Subcutaneous abdominal adipose tissue (tissue), 5 donors: ENCODE data around the gene MYOCD.

Experiments used
- H3K27ac ChIP-seq: one replicate; pipeline ENCODE4 v1.7.0; 2013; ENCODE audit warnings: low read depth, mild to moderate bottlenecking, inconsistent platforms, low read length, moderate library complexity
- H3K27me3 ChIP-seq, 5 donors: one replicate each; pipeline ENCODE4 v1.7.0; 2013; ENCODE audit warnings: low read length in 5 of 5, inconsistent platforms in 1 of 5; ENCODE audit not compliant: control insufficient read depth in 5 of 5, insufficient read depth in 4 of 5
- H3K36me3 ChIP-seq, 5 donors: one replicate each; pipeline ENCODE4 v1.7.0; 2013; ENCODE audit warnings: low read length in 5 of 5; ENCODE audit not compliant: control insufficient read depth in 5 of 5, insufficient read depth in 5 of 5
- H3K4me1 ChIP-seq, 5 donors: one replicate each; pipeline ENCODE4 v1.7.0; 2013; ENCODE audit warnings: low read length in 5 of 5, mild to moderate bottlenecking in 3 of 5, moderate library complexity in 1 of 5; ENCODE audit not compliant: control insufficient read depth in 5 of 5, insufficient read depth in 5 of 5
- H3K4me3 ChIP-seq, 5 donors: one replicate each; pipeline ENCODE4 v1.7.0; 2013; ENCODE audit warnings: low read length in 5 of 5, low read depth in 1 of 5
- H3K9ac ChIP-seq, 5 donors: one replicate each; pipeline ENCODE4 v1.7.0; 2013; ENCODE audit warnings: low read length in 5 of 5, mild to moderate bottlenecking in 4 of 5, moderate library complexity in 3 of 5
- H3K9me3 ChIP-seq, 5 donors: one replicate each; pipeline ENCODE4 v1.7.0; 2013; ENCODE audit warnings: low read length in 5 of 5; ENCODE audit not compliant: control insufficient read depth in 5 of 5
- donor health status: healthy.
- donor health status: healthy.
- donor health status: healthy.
- donor health status: healthy.
- donor health status: healthy.

Gene MYOCD

DNA sequence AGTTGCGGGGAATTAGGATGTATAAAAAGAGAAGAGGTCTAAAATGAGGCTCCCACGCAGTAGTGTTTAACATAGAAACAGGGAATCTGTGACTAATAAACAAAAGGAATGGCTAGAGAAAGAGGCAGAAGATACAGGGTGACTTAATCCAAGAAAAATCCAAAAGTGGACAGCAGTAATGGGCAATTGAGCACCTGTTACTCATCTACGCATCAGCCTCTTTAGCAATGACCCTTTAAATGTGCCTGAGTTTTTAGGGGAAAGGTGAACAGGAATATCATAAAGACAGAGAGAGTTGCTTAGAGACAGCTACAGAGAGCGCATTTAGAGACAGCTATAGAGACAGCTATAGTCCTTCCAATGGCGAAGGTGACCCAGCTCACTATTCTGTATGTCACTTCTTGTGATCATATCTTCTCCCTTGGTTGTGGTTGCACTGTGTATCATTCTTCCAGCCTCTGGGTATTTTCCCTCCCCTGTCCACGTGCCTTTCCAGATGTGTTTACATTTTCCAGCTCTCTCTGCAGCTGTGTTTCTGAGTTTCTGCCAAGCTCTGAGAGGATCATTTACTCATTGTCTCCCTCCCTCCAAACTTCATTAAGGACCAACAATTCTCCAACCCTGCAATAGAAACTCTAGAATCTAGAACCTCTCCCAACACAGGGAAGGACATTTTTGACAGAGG, 61.5 kb downstream of the MYOCD start:
- Histone ChIP-seq H3K4me3 (no peak overlapping the region), H3K4me1 (peaks cover 0 to 11% (median 7%) of the 10 kb centered on the region in 5 donors), H3K27me3 (peaks cover 0 to 7% (median 0%) of the 10 kb centered on the region in 5 donors), H3K9ac (no peak overlapping the region), H3K27ac (no peak overlapping the region), H3K36me3 (no peaks in the 10 kb centered on the region), H3K9me3 (no peaks in the 10 kb centered on the region)

DNA sequence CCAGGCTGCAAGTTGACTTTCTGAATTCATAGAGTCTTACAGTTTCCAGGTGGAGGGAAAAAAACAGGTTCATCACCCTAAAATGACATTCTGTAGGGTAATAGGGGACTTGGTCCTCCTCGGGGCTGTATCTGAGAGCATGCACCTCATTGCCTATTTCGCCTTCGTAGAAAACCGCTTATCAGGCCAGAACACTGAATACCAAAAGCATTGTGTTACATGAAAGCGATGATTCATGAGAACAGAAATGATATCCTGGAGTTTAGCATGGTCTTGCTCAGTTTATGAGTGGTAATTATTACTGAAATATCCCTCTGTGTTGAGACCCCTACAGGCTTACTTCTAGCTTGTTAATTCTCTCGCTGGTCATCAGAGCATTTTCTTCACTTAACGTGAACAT, 62.2 kb downstream of the MYOCD start:
- peaks cover 0 to 11% (median 7%) of the 10 kb centered on the region in 5 donors for H3K4me1 ChIP-seq
- H3K27ac ChIP-seq, result no peak overlapping the region
- H3K27me3 ChIP-seq, result peaks cover 0 to 7% (median 0%) of the 10 kb centered on the region in 5 donors
- H3K9ac ChIP-seq, result no peak overlapping the region
- H3K9me3 ChIP-seq, result no peaks in the 10 kb centered on the region
- H3K36me3 ChIP-seq, result no peaks in the 10 kb centered on the region
- H3K4me3 ChIP-seq, result no peak overlapping the region

DNA sequence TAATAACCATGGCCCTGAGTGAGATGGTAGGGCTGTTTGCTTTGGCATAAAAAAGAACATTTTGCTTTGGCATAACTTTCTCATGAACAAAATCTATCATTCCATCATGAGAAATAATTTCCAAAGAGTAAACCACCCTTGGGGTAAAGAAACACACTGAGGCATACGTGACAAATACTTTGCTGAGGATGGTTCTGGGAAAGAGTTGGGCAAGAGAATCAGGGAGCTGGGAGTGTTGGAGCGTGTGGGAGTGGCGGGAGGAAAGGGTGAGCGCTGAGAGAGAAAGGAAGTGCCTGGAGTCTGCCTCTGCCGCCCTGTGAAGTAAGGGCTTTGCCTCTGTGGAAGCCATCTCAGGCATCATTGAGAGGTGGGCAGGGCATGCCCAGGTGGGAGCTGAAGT, 63.4 kb downstream of the MYOCD start:
- Histone ChIP-seq H3K27me3 (peaks cover 0 to 7% (median 0%) of the 10 kb centered on the region in 5 donors), H3K4me3 (no peak overlapping the region), H3K36me3 (no peaks in the 10 kb centered on the region), H3K4me1 (peaks cover 0 to 11% (median 7%) of the 10 kb centered on the region in 5 donors), H3K27ac (no peak overlapping the region), H3K9me3 (no peaks in the 10 kb centered on the region), H3K9ac (no peak overlapping the region)

DNA sequence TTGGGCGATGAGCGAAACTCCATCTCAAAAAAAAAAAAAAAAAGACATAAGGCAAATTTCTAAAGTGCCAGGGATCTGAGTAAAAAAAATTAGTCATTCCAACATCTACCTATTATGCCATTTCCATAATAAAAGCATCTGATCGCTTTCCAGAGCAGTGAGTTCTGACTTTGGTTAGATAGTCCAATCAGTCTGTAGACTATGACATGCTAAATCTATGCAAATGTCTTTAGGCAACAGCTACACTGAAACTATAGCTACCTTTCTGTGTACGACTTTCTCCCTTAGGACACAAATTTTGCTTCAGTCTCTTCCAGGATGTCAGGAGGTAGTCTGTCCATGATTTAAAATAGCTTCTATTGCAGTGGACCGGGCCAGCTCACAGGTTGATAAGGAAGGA, 64.7 kb downstream of the MYOCD start:
- no peak overlapping the region for H3K27ac ChIP-seq
- H3K4me1 ChIP-seq, result peaks cover 0 to 11% (median 7%) of the 10 kb centered on the region in 5 donors
- no peak overlapping the region for H3K9ac ChIP-seq
- no peaks in the 10 kb centered on the region for H3K36me3 ChIP-seq
- peaks cover 0 to 7% (median 0%) of the 10 kb centered on the region in 5 donors for H3K27me3 ChIP-seq
- no peak overlapping the region for H3K4me3 ChIP-seq
- no peaks in the 10 kb centered on the region for H3K9me3 ChIP-seq

DNA sequence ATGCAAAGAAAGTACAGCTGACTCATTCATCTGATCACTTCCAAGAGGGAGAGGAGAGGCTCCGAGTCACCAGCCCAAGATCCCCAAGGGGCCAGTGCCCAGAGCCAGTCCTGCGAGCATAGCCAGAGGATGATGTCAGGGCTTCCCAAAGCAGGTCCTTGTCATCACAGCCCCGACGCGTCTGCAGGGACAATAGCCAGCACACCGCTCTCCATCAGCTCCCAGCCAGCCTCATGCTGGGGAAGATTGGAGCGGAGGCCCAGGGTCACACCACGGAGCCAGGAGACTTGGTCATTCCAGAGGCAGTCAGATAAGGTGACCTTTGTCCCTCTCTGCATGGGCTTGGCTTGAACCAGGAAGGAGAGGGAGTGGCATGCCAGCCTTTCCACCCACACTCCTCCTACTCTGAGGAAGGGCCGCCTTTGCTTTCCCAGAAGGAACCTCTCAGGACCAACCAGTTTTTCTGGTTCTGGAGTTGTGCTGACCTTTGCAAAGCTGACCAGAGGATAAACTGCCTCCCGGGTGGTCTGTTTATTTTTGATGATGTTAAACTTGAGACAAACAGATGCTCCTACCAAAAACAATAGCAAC, 65.3 kb downstream of the MYOCD start:
- Histone ChIP-seq H3K4me1 (peaks cover 0 to 11% (median 7%) of the 10 kb centered on the region in 5 donors), H3K27ac (no peak overlapping the region), H3K9ac (no peak overlapping the region), H3K4me3 (no peak overlapping the region), H3K27me3 (peaks cover 0 to 7% (median 0%) of the 10 kb centered on the region in 5 donors), H3K36me3 (no peaks in the 10 kb centered on the region), H3K9me3 (no peaks in the 10 kb centered on the region)

DNA sequence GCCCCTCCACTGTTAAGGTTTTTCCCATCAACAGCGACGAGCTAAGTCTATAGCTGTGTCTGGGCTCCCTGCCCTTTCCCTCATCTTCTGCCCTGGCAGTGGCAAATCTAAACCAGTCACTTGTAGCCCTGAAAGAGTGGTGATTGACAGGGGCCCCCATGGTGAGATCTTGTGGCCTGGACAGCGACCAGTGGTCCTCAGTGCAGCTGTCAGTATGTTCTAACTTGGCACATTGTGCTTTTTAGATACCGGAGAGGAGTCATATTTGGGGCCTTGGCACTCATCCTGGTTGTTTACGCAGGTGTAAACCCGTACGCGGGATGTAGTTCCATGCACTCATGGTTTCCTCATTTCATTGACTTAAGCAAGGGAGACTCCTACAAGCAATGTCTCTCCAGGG, 66.1 kb downstream of the MYOCD start:
- Histone ChIP-seq H3K4me3 (no peak overlapping the region), H3K9ac (no peak overlapping the region), H3K27me3 (peaks cover 0 to 7% (median 0%) of the 10 kb centered on the region in 5 donors), H3K36me3 (no peaks in the 10 kb centered on the region), H3K4me1 (peaks cover 0 to 11% (median 7%) of the 10 kb centered on the region in 5 donors), H3K27ac (no peak overlapping the region), H3K9me3 (no peaks in the 10 kb centered on the region)

DNA sequence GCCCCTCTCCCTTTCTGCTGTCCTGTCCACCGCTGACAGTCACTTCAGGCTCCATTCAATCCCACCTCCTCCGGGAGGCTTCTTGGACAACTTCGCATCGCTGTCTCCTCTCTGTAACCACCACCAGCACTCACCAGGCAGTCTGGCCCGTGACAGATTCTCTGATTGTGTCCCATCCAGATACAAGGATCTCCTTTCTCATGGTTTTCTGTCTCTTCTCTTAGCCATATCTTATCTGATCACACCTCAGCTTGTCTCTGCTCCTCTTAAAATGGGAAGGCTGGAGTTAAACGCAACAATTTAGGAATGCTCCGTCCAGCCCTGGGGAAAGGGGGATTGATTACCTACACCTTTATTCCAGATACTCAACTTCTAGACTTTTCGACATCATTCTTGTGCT, 66.7 kb downstream of the MYOCD start:
- Histone ChIP-seq H3K36me3 (no peaks in the 10 kb centered on the region), H3K9ac (no peak overlapping the region), H3K4me1 (peaks cover 0 to 10% (median 7%) of the 10 kb centered on the region in 5 donors), H3K27ac (no peak overlapping the region), H3K27me3 (peaks cover 0 to 7% (median 0%) of the 10 kb centered on the region in 5 donors), H3K9me3 (no peaks in the 10 kb centered on the region), H3K4me3 (no peak overlapping the region)

DNA sequence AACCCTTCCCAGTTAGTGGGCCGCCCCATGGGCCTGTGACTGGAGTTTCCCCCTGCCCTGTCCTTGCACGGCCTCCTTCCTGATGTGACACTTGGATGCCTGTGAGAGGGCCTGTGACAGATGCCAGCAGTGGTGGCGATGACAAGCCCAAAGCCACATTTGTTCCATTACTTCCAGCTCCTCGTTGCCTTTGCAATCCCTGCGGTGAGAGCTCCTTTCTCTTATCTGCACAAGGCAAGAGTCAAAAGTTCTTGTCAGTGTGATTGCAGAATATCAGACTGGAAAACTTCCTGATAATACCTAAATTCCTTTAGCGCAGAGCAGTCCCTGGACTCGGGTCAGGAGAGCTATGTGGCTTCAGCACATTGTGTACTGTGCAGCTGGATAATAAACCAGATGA, 69.2 kb downstream of the MYOCD start:
- Histone ChIP-seq H3K4me1 (peaks cover 0 to 10% (median 7%) of the 10 kb centered on the region in 5 donors), H3K9me3 (no peaks in the 10 kb centered on the region), H3K36me3 (no peaks in the 10 kb centered on the region), H3K9ac (no peak overlapping the region), H3K27me3 (no peaks in the 10 kb centered on the region), H3K27ac (no peak overlapping the region), H3K4me3 (no peak overlapping the region)

DNA sequence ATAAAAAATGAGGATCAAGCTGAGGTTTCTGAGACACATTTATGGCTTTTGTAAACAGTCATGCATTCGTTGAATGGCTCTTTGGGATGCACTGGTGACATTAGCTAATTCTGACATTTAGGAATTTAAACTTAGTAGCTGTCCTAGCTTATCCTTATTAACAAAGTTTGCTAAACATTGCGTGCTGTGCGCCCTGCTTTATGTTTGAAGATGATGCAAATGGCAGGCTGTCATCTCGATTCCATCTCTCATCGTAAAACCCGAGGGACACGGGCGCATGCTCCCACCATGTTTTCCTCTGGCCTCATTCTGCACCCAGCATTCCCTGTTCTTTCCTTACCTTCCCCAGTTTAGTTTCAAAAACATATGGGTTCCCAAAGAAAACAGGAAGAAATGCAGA, 69.8 kb downstream of the MYOCD start:
- Histone ChIP-seq H3K4me1 (peaks cover 0 to 8% (median 7%) of the 10 kb centered on the region in 5 donors), H3K27me3 (no peaks in the 10 kb centered on the region), H3K4me3 (no peak overlapping the region), H3K9me3 (no peaks in the 10 kb centered on the region), H3K27ac (no peak overlapping the region), H3K36me3 (no peaks in the 10 kb centered on the region), H3K9ac (no peak overlapping the region)

DNA sequence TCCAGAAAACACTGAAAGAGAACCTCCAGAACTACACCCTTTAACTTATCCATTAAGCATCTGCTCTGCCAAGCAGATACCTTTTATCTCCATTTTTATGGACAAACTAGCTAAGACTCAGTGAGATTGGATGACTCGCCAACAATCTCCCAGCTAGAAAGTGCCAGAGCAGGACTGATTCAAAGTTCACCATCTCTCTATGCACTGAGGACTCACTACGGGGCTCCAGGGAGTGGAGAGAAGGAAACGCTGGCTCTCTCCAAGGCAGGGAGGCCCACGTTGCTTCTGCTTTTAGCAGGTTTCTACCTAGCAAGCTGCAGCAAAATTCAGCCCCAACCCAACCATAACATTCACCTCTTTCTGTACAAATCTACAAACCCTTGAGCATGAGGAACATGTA, 70.8 kb downstream of the MYOCD start:
- Histone ChIP-seq H3K27ac (no peak overlapping the region), H3K36me3 (no peaks in the 10 kb centered on the region), H3K9me3 (no peaks in the 10 kb centered on the region), H3K4me3 (no peak overlapping the region), H3K9ac (no peak overlapping the region), H3K27me3 (no peaks in the 10 kb centered on the region), H3K4me1 (peaks cover 0 to under 1% (median 0%) of the 10 kb centered on the region in 5 donors)
